Measurements from ENCODE around the gene TANC1. TPM values are rescaled to one million over a fixed set of nuclear protein-coding genes. Genes with fewer than 3 reads are reported as not detected.

TANC1 gene
- total and polyA plus RNA-seq, 12 donors: 17.8 to 90.5 (median 70.0) TPM

GRCh38 chr2:159054985-159055384 lies 86.5 kb downstream of the TANC1 start:
- intact Hi-C loops (cut with DNase I): no loop called here
- DNase-seq: no peak
- Histone ChIP-seq H3K4me3 (no peak overlapping the region), H3K27me3 (no peaks in the 10 kb centered on the region), H3K4me1 (peaks cover 0 to 78% (median 35%) of the 10 kb centered on the region in 9 donors), H3K27ac (no peak overlapping the region), H3K9me3 (no peaks in the 10 kb centered on the region), H3K36me3 (no peaks in the 10 kb centered on the region)
- TF ChIP-seq CTCF (IDR thresholded peaks at IDR 0.05): no peak
- ATAC-seq: peak in 1 of 8 donors; percentile 20
- WGBS, 2 donors: 82 to 84% methylated on average over 4 of the region's 4 CpGs

- no peaks in the 10 kb centered on the region for H3K27me3 ChIP-seq
- H3K4me3 ChIP-seq: no peak overlapping the region
- H3K9me3 ChIP-seq: no peaks in the 10 kb centered on the region
- peaks cover 0 to 66% (median 19%) of the 10 kb centered on the region in 9 donors for H3K4me1 ChIP-seq
- H3K27ac ChIP-seq: no peak overlapping the region
- TF ChIP-seq CTCF (IDR thresholded peaks at IDR 0.05): no peak
- ATAC-seq (no peak), DNase-seq (no peak)
- WGBS, 2 donors: 62 to 66% methylated on average over 3 of the region's 3 CpGs
- H3K36me3 ChIP-seq: no peaks in the 10 kb centered on the region
- intact Hi-C loops (cut with DNase I): no loop called here
Measured at GRCh38 chr2:159060518-159060917, 92.1 kb downstream of the TANC1 start.

- Histone ChIP-seq H3K4me3 (no peak overlapping the region), H3K36me3 (peaks cover 0 to 19% (median 6%) of the 10 kb centered on the region in 9 donors), H3K27me3 (no peaks in the 10 kb centered on the region), H3K27ac (peak overlapping the region in 5 of 10 donors; percentile 55 to 74 (median 68)), H3K4me1 (peaks cover 0 to 62% (median 29%) of the 10 kb centered on the region in 9 donors), H3K9me3 (no peaks in the 10 kb centered on the region)
- no peak for DNase-seq
- no peak for TF ChIP-seq CTCF (IDR thresholded peaks at IDR 0.05)
- intact Hi-C loops (cut with DNase I): no loop called here
- WGBS, 2 donors: 71 to 83% methylated on average over 4 of the region's 4 CpGs
- peak in 5 of 8 donors; percentile 25 to 69 (median 43) for ATAC-seq
Measured at GRCh38 chr2:159063677-159064076, 95.2 kb downstream of the TANC1 start.

GRCh38 chr2:159064446-159065301 lies 96.2 kb downstream of the TANC1 start:
- WGBS, 2 donors: 50 to 53% methylated on average over 5 of the region's 5 CpGs
- no peak overlapping the region for H3K4me3 ChIP-seq
- no peaks in the 10 kb centered on the region for H3K9me3 ChIP-seq
- DNase-seq: no peak
- no peaks in the 10 kb centered on the region for H3K27me3 ChIP-seq
- peak in 5 of 8 donors; percentile 13 to 45 (median 25) for ATAC-seq
- peaks cover 0 to 19% (median 6%) of the 10 kb centered on the region in 9 donors for H3K36me3 ChIP-seq
- intact Hi-C loops (cut with DNase I): no loop called here
- TF ChIP-seq CTCF (IDR thresholded peaks at IDR 0.05): no peak
- peaks cover 0 to 68% (median 36%) of the 10 kb centered on the region in 9 donors for H3K4me1 ChIP-seq
- H3K27ac ChIP-seq: peak overlapping the region in 8 of 10 donors; percentile 1 to 74 (median 59)
